Measurements from ENCODE around the gene ZC3H13.

- TF ChIP-seq POLR2A (IDR thresholded peaks at IDR 0.05): no peak
- no peak for TF ChIP-seq CTCF (IDR thresholded peaks at IDR 0.05)
Measured at GRCh38 chr13:46043647-46044046, 8.9 kb downstream of the ZC3H13 start.

All from adrenal gland (tissue), 5 donors.